Small intestine (tissue), 7 donors: Measurements from ENCODE around the gene IL1RAPL2. TPM values are rescaled to one million over a fixed set of nuclear protein-coding genes. Genes with fewer than 3 reads are reported as not detected.
A peak's percentile ranks its signal among the peaks of the same experiment; 100 is the strongest.

Source experiments
- DNase-seq, 2 donors: peaks; one replicate each; pipeline versions ENCODE4 v3.0.0 to v3.0.0-alpha.2; 2013
- FAIRE-seq: peaks from 2 replicates; lab custom pipeline; 2012; peaks lifted over from hg19 to GRCh38; lab: Jason Lieb, UNC
- H3K27ac ChIP-seq, 3 donors: one replicate each; pipeline ENCODE4 v1.5.1; 2013; ENCODE audit warnings: low read length in 2 of 3, mild to moderate bottlenecking in 2 of 3, control low read depth in 1 of 3, inconsistent platforms in 1 of 3, low read depth in 1 of 3, moderate library complexity in 1 of 3
- H3K27me3 ChIP-seq, 3 donors: one replicate each; pipeline ENCODE4 v1.6.1; 2013; ENCODE audit warnings: low read length in 3 of 3, inconsistent platforms in 1 of 3; ENCODE audit not compliant: control insufficient read depth in 3 of 3, insufficient read depth in 3 of 3
- H3K36me3 ChIP-seq, 3 donors: one replicate each; pipeline ENCODE4 v1.6.1; 2013; ENCODE audit warnings: low read length in 3 of 3, inconsistent platforms in 1 of 3, low read depth in 1 of 3, mild to moderate bottlenecking in 1 of 3, moderate library complexity in 1 of 3; ENCODE audit not compliant: control insufficient read depth in 3 of 3, insufficient read depth in 2 of 3
- H3K4me1 ChIP-seq, 3 donors: one replicate each; pipeline ENCODE4 v1.6.1; 2013; ENCODE audit warnings: low read length in 2 of 3, inconsistent platforms in 1 of 3, low read depth in 1 of 3, mild to moderate bottlenecking in 1 of 3, moderate library complexity in 1 of 3; ENCODE audit not compliant: control insufficient read depth in 3 of 3, insufficient read depth in 2 of 3
- H3K4me3 ChIP-seq, 3 donors: one replicate each; pipeline ENCODE4 v1.5.1; 2013; ENCODE audit warnings: low read length in 3 of 3, control low read depth in 1 of 3, inconsistent platforms in 1 of 3, low read depth in 1 of 3, mild to moderate bottlenecking in 1 of 3, moderate library complexity in 1 of 3
- H3K9me3 ChIP-seq, 2 donors: one replicate each; pipeline ENCODE4 v1.6.1; 2013; ENCODE audit warnings: low read depth in 1 of 2, low read length in 1 of 2; ENCODE audit not compliant: control insufficient read depth in 2 of 2, insufficient read depth in 1 of 2
- WGBS, 3 donors: extraction: QIAGEN DNeasy Blood & Tissue Kit; methylation state at CpG; one replicate each; pipeline ENCODE4 v1.1.7; 2013; 5-methylcytosine and 5-hydroxymethylcytosine counted together
- polyA plus RNA-seq, 4 donors: library from polyadenylated mRNA; stranded (reverse) in 3 of 4; unstranded in 1 of 4; fragments of 200-250 nt in 3 of 4; fragments of 120-200 nt in 1 of 4; gene quantifications; one replicate each; pipeline versions ENCODE4 v1.2.1 to v1.2.3, GENCODE V29; 2013
- donor health status: healthy with polysubstance abuse.
- donor health status: control.
- donor health status: control.
- donor health status: Bipolar disorder and iron deficiency.
- donor health status: healthy.

The IL1RAPL2 gene
- polyA plus RNA-seq, 4 donors = 0.03 TPM; not detected in 3

- DNase-seq (peak; percentile 3 to 89), FAIRE-seq (peak; percentile 95)
- H3K27me3 ChIP-seq = no peaks in the 10 kb centered on the region
- H3K27ac ChIP-seq = no peak overlapping the region
- H3K4me3 ChIP-seq = no peak overlapping the region
- H3K4me1 ChIP-seq = no peaks in the 10 kb centered on the region
- 17 to 56% (median 22%) methylated on average over 3 of the region's 3 CpGs for WGBS, 3 donors
- no peaks in the 10 kb centered on the region for H3K9me3 ChIP-seq
- H3K36me3 ChIP-seq = no peaks in the 10 kb centered on the region
These were observed 155.9 kb downstream of the IL1RAPL2 start for GRCh38 chrX:104721854-104722253.

GRCh38 chrX:104728456-104728855 is 162.5 kb downstream of the IL1RAPL2 start:
- H3K9me3 ChIP-seq = no peaks in the 10 kb centered on the region
- no peaks in the 10 kb centered on the region for H3K27me3 ChIP-seq
- no peaks in the 10 kb centered on the region for H3K36me3 ChIP-seq
- WGBS, 3 donors = 40 to 48% (median 40%) methylated on average over 3 of the region's 3 CpGs
- DNase-seq = no peak
- H3K4me3 ChIP-seq = no peak overlapping the region
- FAIRE-seq = no peak
- no peaks in the 10 kb centered on the region for H3K4me1 ChIP-seq
- H3K27ac ChIP-seq = no peak overlapping the region

GRCh38 chrX:104742355-104742754 is 176.4 kb downstream of the IL1RAPL2 start:
- no peaks in the 10 kb centered on the region for H3K36me3 ChIP-seq
- no peaks in the 10 kb centered on the region for H3K9me3 ChIP-seq
- no peaks in the 10 kb centered on the region for H3K4me1 ChIP-seq
- no peak overlapping the region for H3K4me3 ChIP-seq
- FAIRE-seq (no peak), DNase-seq (no peak)
- H3K27ac ChIP-seq = no peak overlapping the region
- no peaks in the 10 kb centered on the region for H3K27me3 ChIP-seq

- no peak overlapping the region for H3K27ac ChIP-seq
- no peaks in the 10 kb centered on the region for H3K4me1 ChIP-seq
- no peak for DNase-seq
- H3K9me3 ChIP-seq = no peaks in the 10 kb centered on the region
- no peaks in the 10 kb centered on the region for H3K36me3 ChIP-seq
- WGBS, 3 donors = 50 to 86% (median 76%) methylated on average over 1 of the region's 1 CpG
- no peak overlapping the region for H3K4me3 ChIP-seq
- H3K27me3 ChIP-seq = no peaks in the 10 kb centered on the region
- no peak for FAIRE-seq
These were observed 179.2 kb downstream of the IL1RAPL2 start for GRCh38 chrX:104745152-104745551.

- 60 to 78% (median 71%) methylated on average over 2 of the region's 2 CpGs for WGBS, 3 donors
- FAIRE-seq (no peak), DNase-seq (no peak)
- no peaks in the 10 kb centered on the region for H3K36me3 ChIP-seq
- H3K4me3 ChIP-seq = no peak overlapping the region
- no peak overlapping the region for H3K27ac ChIP-seq
- no peaks in the 10 kb centered on the region for H3K27me3 ChIP-seq
- H3K4me1 ChIP-seq = no peaks in the 10 kb centered on the region
- no peaks in the 10 kb centered on the region for H3K9me3 ChIP-seq
These were observed 184.1 kb downstream of the IL1RAPL2 start for GRCh38 chrX:104749951-104750610.

- no peaks in the 10 kb centered on the region for H3K27me3 ChIP-seq
- FAIRE-seq (no peak), DNase-seq (no peak)
- H3K9me3 ChIP-seq = peaks cover 0 to 12% of the 10 kb centered on the region in 2 donors
- no peak overlapping the region for H3K4me3 ChIP-seq
- no peak overlapping the region for H3K27ac ChIP-seq
- H3K4me1 ChIP-seq = no peaks in the 10 kb centered on the region
- H3K36me3 ChIP-seq = no peaks in the 10 kb centered on the region
These were observed 196.6 kb downstream of the IL1RAPL2 start for GRCh38 chrX:104762641-104763040.

GRCh38 chrX:104789784-104790183 is 223.8 kb downstream of the IL1RAPL2 start:
- FAIRE-seq (no peak), DNase-seq (no peak)
- no peaks in the 10 kb centered on the region for H3K9me3 ChIP-seq

GRCh38 chrX:104795804-104796203 is 229.8 kb downstream of the IL1RAPL2 start:
- WGBS, 3 donors = 25 to 51% (median 28%) methylated on average over 1 of the region's 1 CpG
- FAIRE-seq (no peak), DNase-seq (no peak)
- Histone ChIP-seq H3K27me3 (no peaks in the 10 kb centered on the region), H3K36me3 (no peaks in the 10 kb centered on the region), H3K9me3 (no peaks in the 10 kb centered on the region), H3K4me3 (no peak overlapping the region), H3K4me1 (no peaks in the 10 kb centered on the region), H3K27ac (no peak overlapping the region)

More at GRCh38 chrX:104789784-104790183, 223.8 kb downstream of the IL1RAPL2 start:
- Histone ChIP-seq H3K4me1 (no peaks in the 10 kb centered on the region), H3K36me3 (no peaks in the 10 kb centered on the region), H3K4me3 (no peak overlapping the region), H3K27me3 (no peaks in the 10 kb centered on the region), H3K27ac (no peak overlapping the region)

GRCh38 chrX:104803219-104803618 is 237.2 kb downstream of the IL1RAPL2 start:
- Histone ChIP-seq H3K9me3 (no peaks in the 10 kb centered on the region), H3K4me1 (no peaks in the 10 kb centered on the region), H3K27me3 (no peaks in the 10 kb centered on the region), H3K4me3 (no peak overlapping the region), H3K36me3 (no peaks in the 10 kb centered on the region), H3K27ac (no peak overlapping the region)
- WGBS, 3 donors = 65 to 83% (median 66%) methylated on average over 1 of the region's 1 CpG
- DNase-seq (no peak), FAIRE-seq (no peak)
